Limb (tissue), 2 donors: ENCODE data around the gene KCNN3.

Source experiments
- DNase-seq, 2 donors: peaks; one replicate each; pipeline ENCODE4 v3.0.0-alpha.2; 2016; ENCODE audit errors: extremely low spot score in 2 of 2

Gene KCNN3

GRCh38 chr1:154664331-154665002 is 205.6 kb downstream of the KCNN3 start:
- DNase-seq: no peak

GRCh38 chr1:154663471-154664060 is 206.5 kb downstream of the KCNN3 start:
- DNase-seq: no peak

- no peak for DNase-seq
These were observed 209.0 kb downstream of the KCNN3 start for GRCh38 chr1:154661110-154661509.

- no peak for DNase-seq
These were observed 210.1 kb downstream of the KCNN3 start for GRCh38 chr1:154659823-154660592.

GRCh38 chr1:154657556-154657955 is 212.5 kb downstream of the KCNN3 start:
- DNase-seq: no peak

- DNase-seq: no peak
These were observed 217.2 kb downstream of the KCNN3 start for GRCh38 chr1:154652893-154653292.
